LNCaP clone FGC (cell line): ENCODE results near the gene GPR27.

Experiments
- DNase-seq: peaks from one replicate; pipeline ENCODE4 v3.0.0-alpha.2; 2011; ENCODE audit warnings: low read depth
- H3K4me3 ChIP-seq: 2 replicates; pipeline ENCODE4 v1.5.1; 2011; ENCODE audit warnings: mild to moderate bottlenecking, low read depth, low read length, control low read depth
- TF ChIP-seq, protein P1 (sequence below): IDR thresholded peaks from 2 replicates; pipeline ENCODE4 v1.5.1; 2012; ENCODE audit warnings: mild to moderate bottlenecking; ENCODE audit not compliant: control insufficient read depth, insufficient read depth; ENCODE audit errors: extremely low read depth

GPR27 gene

DNA sequence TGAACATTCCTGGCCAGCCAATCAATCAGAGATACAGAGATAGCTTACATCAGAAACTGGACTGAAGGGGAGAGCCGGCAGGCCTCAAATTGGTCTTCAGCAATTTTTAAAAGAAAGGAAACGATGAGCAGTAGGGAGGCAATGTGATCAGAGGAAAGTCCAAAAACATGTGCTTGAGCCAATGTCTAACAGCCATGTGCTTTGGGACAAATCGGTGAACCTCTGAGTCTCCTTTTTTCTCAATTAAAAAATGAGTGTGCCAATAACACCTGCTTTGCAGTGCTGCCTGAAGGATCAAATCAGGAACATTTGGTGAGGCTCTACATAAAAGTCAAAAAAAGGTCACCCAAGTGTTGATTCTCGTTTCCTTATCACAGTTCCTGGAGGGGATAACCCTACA, 21.0 kb upstream of the GPR27 start:
- no peak for DNase-seq
- H3K4me3 ChIP-seq = no peak overlapping the region
- TF ChIP-seq, protein P1, sequence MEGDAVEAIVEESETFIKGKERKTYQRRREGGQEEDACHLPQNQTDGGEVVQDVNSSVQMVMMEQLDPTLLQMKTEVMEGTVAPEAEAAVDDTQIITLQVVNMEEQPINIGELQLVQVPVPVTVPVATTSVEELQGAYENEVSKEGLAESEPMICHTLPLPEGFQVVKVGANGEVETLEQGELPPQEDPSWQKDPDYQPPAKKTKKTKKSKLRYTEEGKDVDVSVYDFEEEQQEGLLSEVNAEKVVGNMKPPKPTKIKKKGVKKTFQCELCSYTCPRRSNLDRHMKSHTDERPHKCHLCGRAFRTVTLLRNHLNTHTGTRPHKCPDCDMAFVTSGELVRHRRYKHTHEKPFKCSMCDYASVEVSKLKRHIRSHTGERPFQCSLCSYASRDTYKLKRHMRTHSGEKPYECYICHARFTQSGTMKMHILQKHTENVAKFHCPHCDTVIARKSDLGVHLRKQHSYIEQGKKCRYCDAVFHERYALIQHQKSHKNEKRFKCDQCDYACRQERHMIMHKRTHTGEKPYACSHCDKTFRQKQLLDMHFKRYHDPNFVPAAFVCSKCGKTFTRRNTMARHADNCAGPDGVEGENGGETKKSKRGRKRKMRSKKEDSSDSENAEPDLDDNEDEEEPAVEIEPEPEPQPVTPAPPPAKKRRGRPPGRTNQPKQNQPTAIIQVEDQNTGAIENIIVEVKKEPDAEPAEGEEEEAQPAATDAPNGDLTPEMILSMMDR = no peak

DNA sequence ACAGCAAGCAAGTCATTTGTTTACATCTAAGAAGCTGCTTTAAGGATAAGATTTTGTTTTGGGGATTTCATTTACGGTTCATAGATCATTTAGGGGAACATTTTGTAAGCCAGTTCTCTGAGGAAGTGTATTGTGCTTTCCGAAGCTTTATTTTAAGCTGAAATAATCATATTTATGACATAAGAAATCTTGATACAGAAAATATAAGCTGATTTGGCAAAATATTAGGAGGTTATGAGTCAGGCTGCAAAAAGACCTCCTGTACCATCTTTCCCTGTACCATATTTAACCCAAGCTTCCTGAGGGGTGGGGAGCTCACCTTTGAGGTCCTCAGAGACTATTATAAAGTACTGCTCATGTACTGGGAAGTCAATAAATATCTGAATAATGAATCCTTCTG, 20.3 kb upstream of the GPR27 start:
- no peak overlapping the region for H3K4me3 ChIP-seq

DNA sequence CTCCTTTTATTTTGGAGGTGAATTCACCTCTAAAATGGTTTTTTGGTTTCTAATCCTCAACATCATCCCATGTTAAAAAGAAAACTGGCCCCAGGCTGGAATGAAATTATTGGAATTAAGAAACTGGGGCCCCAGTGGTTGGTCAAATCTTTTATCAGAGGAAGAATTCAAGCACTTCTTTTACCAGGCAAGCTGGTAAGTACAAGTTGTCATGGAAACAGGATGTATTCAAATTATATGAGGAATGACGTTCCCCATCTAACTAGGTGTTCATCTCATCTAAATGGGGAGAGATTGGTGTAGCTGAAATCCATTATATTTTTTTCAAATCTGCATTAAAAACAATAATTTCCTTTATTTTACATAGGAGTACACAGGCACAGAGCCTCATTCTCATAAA, 18.8 kb upstream of the GPR27 start:
- TF ChIP-seq, protein P1 = no peak
- no peak for DNase-seq
- H3K4me3 ChIP-seq = no peak overlapping the region

More for the DNA sequence above, 20.3 kb upstream of the GPR27 start:
- TF ChIP-seq, protein P1 = no peak
- no peak for DNase-seq

DNA sequence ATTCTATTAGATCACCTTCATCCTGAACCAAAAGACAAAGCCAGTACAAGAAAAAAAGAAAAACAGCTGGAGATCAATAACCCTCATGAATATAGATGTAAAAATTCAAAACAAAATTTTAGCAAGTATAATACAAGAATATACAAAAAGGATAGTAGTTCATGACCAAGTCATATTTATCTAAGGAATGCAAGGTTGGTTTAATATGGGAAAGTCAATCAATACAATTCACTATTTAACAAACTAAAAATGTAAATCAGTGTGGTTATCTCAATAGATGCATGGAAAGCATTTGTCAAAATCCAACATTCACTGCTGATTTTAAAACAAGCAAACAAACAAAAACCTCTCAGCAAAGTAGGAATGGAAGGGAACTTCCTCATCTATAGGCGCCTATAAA, 11.0 kb upstream of the GPR27 start:
- no peak for DNase-seq
- no peak overlapping the region for H3K4me3 ChIP-seq
- TF ChIP-seq, protein P1 = no peak

DNA sequence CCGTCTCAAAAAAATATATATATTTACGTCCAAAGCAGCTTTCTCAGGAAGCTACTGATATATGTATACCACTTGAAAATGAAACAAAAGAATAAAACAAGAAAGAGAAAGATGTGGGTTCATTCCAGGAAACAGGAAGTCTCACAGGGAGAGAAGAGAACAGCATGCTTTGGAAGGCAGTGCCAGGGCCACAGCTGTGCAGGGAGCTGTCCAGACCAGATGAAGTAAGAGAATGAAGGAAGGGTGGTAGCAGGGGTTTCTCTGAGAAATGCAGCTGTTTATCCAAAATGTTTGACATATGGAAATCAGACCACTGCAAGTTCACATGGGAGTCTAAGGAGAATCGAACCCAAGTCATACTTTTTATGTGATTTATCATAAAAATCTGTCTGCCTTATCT, 8.9 kb upstream of the GPR27 start:
- DNase-seq = no peak
- TF ChIP-seq, protein P1 = no peak
- no peak overlapping the region for H3K4me3 ChIP-seq

DNA sequence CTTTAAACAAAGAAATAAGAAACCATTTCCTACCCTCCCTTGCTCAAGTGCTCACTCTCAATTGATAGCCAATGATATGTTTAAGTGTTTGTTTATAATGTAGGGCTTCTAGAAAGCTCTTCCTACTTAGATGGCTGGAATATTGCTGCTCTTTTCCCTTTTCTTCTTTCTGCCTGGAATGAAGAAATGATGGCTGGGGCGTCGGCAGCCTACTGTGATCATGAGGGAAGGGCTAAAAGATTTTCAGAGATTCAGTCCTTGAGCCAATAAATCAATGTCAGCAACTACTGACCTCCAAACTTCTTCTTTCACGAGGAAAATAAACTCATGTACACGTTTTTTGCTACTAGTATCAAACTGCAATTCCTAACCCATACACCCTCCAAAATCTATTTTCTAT, 2.1 kb upstream of the GPR27 start:
- TF ChIP-seq, protein P1 = no peak
- DNase-seq = no peak

DNA sequence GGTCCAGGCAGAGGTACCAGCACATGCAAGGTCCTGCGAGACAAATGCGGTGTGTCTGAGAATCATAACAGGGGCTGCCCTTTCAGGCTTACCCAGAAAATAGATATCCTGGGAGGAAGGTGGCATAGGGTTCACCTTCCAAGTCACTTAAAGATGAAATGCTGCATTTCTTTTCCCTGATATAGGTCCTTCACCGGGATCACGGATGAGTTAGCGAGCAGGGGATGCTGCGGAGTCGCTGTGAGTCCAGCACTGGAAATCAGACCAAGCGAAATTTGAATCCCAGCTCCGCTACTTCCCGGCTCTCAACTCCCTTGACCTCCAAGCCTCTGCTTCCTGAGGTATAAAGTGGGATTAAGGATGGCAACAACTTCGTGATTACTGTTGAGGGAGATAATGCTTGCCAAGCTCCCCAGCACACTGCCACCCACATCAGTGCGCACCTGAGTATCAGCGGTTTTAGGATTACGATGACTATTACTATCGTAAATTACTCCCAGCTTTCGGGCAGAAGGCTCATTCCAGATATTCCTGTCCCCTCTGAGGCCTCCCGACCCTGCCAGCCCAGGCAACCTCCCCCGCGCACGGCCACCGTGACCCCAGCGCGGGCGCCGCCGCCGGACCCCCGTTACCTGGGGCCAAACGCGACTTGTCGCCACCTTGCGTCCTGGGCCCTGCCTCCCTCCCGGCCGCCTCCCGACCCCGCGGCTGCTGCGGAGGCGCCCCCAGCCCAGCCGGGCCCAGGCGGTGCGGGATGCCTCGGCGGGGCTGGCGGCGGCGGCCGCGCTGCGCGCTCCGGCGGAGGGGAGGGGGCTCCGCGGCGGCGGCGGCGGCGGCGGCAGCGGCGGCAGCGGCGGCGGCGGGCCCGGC, 589 bp upstream of the GPR27 start:
- peak overlapping the region; percentile 21; the same call in 1 of the 2 replicates for H3K4me3 ChIP-seq
- TF ChIP-seq, protein P1 = no peak
- no peak for DNase-seq

More for the DNA sequence above, 2.1 kb upstream of the GPR27 start:
- H3K4me3 ChIP-seq = no peak overlapping the region
